Stimulated activated CD8-positive, alpha-beta memory T cell treated with anti-CD3 and anti-CD28 coated beads, Interleukin-15, amount 100 ng/mL, for 1 hour (primary cell): ENCODE results near the gene FOXRED1.
"Not testable (repeated sequence)": the region's sequence is repeated elsewhere in the genome, so short reads cannot be mapped to it uniquely, and the experiment has no call there.

ENCODE experiments used
- DNase-seq: peaks from one replicate; pipeline ENCODE4 v3.0.0-alpha.2; 2020; ENCODE audit warnings: low read depth

FOXRED1 gene

DNA sequence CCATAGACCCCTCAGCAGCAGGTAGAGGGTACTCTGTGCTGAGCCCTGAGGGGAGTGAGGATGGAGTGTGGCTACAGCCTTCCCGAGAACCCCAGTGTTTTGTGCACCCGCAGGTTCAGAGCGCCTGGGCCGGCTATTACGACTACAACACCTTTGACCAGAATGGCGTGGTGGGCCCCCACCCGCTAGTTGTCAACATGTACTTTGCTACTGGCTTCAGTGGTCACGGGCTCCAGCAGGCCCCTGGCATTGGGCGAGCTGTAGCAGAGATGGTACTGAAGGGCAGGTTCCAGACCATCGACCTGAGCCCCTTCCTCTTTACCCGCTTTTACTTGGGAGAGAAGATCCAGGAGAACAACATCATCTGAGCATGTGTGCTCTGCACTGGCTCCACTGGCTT is 8.4 kb downstream of the FOXRED1 start:
- no peak for DNase-seq

DNA sequence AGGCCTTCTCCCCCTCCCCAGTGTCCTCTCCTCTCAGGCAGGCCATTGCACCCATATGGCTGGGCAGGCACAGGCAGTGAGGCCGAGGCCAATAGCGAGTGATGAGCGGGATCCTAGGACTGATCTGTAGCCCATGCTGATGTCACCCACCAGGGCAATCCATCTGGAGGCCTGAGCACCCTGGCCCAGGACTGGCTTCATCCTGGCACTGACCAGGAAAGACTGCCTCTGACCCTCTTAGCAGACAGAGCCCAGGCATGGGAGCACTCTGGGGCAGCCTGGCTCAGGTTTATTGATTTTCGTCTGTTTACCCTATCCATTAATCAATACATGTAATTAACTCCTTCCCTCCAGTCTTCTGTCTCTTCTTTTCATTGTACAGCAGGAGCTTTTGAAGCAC is 8.8 kb downstream of the FOXRED1 start:
- DNase-seq: no peak

DNA sequence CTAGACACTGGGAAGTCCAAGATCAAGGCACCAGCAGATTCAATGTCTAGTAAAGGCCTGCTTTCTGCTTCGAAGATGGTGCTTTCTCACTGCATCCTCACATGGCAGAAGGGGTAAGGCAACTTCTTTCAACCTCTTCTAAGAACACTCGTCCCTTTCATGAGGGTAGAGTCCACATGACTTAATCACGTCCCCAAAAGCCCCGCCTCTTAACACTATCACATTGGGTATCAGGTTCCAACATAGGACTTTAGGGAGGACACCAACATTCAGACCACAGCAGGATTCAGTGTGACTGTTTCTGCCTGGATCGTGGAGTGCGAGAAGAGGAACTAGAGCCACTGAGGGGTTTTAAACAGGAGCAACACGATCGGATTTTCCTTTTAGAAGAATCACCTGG is 10.2 kb downstream of the FOXRED1 start:
- no peak for DNase-seq

- DNase-seq: no peak
Observed at GRCh38 chr11:126280595-126280994, 11.6 kb downstream of the FOXRED1 start.

GRCh38 chr11:126281245-126281644 is 12.3 kb downstream of the FOXRED1 start:
- DNase-seq: no peak

DNA sequence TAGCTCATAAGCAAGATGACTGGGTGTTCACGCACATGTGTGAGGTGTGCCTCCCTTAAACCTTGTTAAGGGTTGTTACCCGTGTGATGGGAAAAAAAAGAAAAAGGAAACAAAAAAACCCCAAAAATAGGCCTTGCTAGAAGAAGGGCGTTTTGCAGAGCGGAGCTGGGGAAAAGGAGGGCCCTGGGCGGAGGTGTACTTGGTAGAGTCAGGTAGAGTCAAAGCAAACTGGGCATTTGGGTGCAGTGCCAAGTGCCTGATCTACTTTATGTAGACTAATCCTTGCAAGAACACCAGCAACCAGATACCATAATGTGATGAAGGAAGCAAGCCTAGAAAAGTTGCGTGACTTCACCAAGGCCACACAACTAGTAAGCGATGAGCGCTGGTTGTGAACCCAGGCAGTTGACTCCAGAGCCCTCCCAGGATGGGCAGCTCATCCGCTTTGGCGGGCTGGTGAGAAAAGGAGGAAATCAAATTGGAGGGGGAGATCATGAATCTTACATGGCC is 12.8 kb downstream of the FOXRED1 start:
- DNase-seq: no peak

GRCh38 chr11:126282361-126282735 is 13.4 kb downstream of the FOXRED1 start:
- DNase-seq: no peak

DNA sequence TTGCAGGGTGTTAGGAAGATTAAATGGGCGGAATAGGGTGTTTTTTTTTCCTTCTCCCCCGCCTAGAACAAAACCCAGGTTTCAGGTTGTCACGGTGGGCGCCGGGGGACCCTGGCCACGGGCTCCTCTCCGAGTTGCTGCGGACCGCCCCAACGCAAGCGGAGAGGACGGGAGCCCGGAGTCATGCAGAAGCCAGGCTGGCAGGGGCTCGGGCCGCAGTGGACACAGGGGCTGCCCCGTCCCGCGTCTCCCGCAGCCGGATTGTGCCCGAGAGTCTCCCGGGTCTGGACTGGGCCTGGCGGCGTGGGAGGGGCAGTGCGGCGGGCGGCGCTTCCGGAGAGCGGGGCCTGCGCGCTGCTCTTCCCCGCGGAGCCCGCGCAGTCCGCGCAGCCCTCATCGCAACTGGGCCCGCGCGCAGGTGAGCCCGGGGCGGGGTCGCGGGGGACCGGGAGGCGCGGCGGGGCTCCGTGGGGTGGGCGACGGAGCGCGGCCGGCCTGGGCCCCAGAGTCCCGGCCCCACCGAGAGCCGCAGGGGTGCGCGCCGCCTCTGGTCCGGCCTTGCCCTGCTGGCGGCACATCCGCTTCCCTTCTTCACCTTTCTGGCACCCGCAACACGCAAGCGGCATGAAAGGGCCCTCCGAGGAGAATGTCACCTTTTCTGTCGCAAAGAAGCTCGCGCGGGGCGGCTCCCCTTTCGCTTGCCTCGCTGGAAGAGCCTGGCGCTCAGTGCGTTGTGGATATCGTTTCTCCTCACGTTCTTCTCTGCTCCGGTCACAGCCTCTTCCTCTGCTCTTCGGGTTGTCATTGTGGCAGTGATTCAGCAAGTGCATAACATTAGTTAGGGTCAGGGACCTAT is 14.0 kb downstream of the FOXRED1 start, which contains the start of gene TIRAP:
TIRAP (plus strand) TSS at position 358 of the 856 bp plus-strand sequence. CDS start 7,802 bp downstream, outside the sequence.
- DNase-seq: no peak

DNA sequence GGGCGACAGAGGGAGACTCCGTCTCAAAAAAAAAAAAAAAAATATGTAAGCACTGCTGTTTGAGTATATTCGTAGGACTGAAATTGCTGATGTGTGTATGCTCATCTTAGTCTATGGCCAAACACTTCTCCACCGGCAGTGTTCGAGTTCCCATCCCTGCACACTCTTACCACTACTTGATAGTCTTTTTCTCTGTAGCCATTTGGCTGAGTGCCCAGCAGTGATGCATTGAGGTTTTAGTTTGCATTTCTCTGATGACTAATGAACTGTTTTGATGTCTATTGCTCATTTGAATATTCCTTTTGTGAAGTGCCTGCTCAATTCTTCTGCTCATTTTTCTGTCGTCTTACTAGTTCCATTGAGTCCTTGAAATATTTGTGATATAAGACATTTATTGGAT is 15.9 kb downstream of the FOXRED1 start:
- DNase-seq: peak; percentile 75

DNA sequence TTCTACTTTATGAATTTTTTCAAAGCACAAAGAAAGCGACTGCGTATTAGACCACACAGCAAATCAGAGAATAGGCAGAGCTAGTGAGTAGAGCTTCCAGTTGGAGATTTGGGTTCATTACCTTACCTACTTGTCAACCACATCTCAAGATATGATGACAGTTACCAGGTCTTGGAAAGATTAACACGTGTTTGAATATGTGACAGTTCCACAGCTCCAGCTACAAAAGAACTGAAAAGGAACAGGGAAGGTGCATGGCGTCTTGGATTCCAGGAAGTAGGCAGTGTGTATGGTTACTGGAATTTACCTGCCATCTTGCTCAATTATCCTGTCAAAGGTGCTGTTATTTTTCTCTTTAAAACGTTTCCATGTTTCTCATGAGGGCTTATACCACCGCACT is 19.3 kb downstream of the FOXRED1 start:
- DNase-seq: no peak

- no peak for DNase-seq
Observed at GRCh38 chr11:126290887-126291286, 21.9 kb downstream of the FOXRED1 start.

- no peak for DNase-seq
Observed at GRCh38 chr11:126293726-126294125, 24.8 kb downstream of the FOXRED1 start.

- no peak for DNase-seq
Observed at GRCh38 chr11:126297004-126297403, 28.1 kb downstream of the FOXRED1 start.

DNA sequence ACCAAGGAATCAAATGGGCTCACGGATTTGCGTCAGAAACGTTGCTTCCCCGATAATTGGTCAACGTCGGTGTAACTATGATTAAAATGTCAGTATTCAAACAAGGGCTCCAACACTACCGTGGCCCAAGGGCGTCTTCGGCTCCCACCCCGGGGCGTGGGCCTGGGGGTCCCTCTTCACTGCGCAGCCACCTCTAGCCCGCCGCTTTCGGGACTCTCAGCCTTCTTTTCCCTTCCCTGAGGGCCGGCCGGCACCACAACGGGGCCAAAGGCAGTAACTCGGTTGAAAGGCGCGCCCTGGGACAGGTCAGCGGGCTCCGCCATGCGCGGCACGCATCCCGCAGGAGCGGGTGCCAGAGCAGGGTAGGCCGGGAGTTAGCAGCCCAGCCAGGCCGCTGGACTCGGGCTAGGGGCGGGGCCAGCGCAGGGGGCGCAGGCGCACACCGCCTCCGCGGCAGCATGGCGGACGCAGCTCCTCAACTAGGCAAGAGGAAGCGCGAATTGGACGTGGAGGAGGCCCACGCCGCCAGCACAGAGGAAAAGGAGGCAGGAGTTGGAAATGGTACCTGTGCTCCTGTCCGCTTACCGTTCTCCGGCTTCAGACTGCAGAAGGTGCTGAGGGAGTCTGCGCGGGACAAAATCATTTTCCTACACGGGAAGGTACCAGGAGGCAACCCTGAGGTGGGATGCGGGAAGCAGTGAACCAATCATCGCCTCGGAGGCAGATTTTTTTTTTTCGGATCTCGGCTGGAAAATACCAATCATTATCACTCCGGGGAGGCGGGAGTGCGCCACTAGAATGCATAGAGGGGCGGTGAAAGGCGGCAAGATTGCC is 34.9 kb downstream of the FOXRED1 start, which contains the start of gene DCPS:
DCPS (plus strand) TSS at position 438 of the 834 bp plus-strand sequence; CDS start at position 459, 21 bp downstream.
- DNase-seq: peak; percentile 64

GRCh38 chr11:126304457-126305075 is 35.6 kb downstream of the FOXRED1 start:
- no peak for DNase-seq

DNA sequence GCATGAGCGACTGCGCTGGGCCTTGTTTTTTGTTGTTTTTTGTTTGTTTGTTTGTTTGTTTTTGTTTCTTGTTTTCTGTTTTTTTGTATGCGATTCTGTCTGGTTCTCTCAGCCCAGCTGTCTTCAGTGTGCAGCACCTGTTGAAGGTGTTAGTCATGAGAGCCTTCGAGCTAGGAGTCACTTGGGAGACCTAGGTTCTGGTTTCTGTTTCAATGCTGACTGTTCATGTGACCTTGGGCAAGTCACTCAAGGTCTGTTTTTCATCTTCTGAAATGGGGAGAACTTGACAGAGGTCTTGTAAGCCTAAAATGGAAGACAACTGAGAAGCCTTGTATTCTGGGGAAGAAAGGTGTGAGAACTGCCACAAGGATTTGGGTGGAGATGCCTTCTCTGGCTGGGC is 36.7 kb downstream of the FOXRED1 start:
- no peak for DNase-seq

GRCh38 chr11:126307706-126308105 is 38.8 kb downstream of the FOXRED1 start:
- DNase-seq: no peak

DNA sequence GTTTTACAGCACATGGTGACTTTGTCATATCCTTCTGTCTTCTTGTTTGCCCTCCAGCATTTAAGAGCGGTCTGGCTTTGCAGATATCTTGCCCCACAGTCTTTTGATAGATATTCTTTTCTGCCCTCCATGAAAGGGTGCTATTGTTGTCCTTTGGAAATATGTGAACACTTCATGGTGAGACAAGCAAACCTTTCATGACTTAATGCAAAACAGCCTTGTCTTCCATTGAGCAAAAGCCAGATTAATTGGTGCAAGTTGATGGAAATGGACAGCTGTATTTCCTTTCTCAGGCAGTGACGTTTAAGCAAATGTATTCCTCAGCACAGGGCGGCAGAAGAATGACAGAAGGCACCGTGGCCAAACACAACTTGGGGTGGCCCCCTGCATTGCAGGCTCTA is 39.3 kb downstream of the FOXRED1 start:
- DNase-seq: no peak

DNA sequence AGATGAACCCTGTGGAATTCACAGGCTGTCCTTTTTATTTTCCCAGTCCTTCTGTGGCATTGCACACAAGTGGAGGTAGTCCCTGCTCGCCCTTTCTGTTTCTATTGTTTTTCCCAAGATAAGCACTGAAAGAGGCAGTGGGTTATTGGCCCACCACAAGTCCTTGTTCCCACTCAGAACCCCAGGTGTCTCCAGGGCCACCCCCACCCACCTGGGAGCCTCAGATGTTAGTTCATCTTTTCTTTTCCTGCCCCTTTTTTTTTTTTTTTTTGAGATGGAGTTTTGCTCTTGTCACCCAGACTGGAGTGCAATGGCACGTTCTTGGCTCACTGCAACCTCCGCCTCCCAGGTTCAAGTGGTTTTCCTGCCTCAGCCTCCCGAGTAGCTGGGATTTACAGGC is 39.8 kb downstream of the FOXRED1 start:
- DNase-seq: not testable (repeated sequence)

DNA sequence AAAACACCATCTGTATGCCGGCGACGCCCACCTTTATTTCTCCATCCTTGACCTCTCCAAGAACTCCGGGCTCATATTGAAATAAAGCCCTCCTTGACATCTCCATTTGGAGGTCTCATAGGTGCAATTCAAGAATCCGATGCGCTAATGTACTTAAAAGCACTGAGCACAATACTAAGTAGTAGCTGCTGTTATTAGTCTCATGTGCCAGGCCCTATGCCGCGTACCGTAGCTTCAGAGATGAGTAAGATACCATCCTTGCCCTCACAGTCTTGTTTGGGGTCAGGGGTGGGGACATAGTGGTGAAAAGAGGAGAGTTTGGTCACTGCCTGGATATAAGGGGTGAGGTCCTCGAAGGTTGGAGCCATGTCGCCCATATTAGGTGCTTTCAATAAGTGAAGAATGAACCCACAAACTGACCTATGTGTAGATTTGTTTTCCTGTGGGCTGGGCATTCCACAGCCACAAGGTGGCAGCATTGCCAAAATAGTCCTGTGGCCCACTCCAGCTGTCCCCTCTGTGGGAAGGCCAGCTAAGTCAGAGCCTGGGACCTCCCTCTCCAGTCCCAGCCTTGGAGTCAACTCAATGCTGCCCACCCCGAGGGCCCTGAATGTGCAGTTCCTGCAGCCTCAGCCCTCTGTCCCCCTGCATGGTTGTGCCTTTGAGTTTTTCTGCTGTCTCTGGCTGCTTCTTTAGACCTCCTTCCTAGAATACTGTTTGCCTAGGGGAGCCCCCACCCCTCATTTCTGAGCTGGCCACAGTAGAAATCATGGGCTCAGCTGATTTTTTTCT is 41.4 kb downstream of the FOXRED1 start:
- DNase-seq: peak; percentile 32

DNA sequence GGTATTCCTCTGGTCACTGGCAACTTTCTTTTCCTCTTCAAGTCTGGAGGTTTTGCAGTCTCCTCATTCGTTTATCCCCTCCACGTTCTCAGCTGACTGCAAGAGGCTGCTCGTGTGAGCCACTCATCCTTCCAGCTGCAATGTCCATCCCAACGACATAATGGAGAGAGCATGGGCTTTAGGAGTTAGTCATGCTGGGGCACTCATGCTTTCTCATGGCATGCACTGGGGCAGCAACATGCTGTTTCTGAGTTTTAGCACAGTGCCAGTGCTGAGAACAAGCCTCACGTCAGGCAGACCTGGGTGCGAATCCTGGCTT is 42.0 kb downstream of the FOXRED1 start:
- no peak for DNase-seq
